PC-3 (cell line): ENCODE results near the gene TGOLN2.

ENCODE experiments used
- CTCF ChIP-seq: fragments of 300-600 bp; sonication (generic); conservative IDR thresholded peaks from 2 replicates; pipeline ENCODE4 v1.5.1; 2017; ENCODE audit warnings: antibody characterized with exemption, low read depth, mild to moderate bottlenecking, low read length
- EZH2 ChIP-seq: fragments of 300-600 bp; sonication (generic); IDR thresholded peaks from one replicate; pipeline ENCODE4 v1.6.1; 2017; ENCODE audit warnings: antibody characterized with exemption, mild to moderate bottlenecking, low read length; ENCODE audit not compliant: unreplicated experiment
- EZH2phosphoT487 ChIP-seq: fragments of 300-600 bp; sonication (generic); IDR thresholded peaks from 2 replicates; pipeline ENCODE4 v1.6.1; 2018; ENCODE audit warnings: mild to moderate bottlenecking, antibody characterized with exemption, low read length, borderline replicate concordance

- TF ChIP-seq EZH2phosphoT487: no peak
- no peak for TF ChIP-seq CTCF
- no peak for TF ChIP-seq EZH2
Measured at GRCh38 chr2:85287721-85288120, 40.1 kb downstream of the TGOLN2 start.
